22Rv1 (cell line): Measurements from ENCODE around the gene ALKBH5.

Experiments
- CTCF ChIP-seq: fragments of 450-650 bp; IDR thresholded peaks from 2 replicates; pipeline ENCODE4 v1.5.1; 2017; ENCODE audit warnings: mild to moderate bottlenecking
- ZFX ChIP-seq: fragments of 450-650 bp; IDR thresholded peaks from 2 replicates; pipeline ENCODE4 v1.6.1; 2017; ENCODE audit warnings: antibody characterized with exemption, borderline replicate concordance

- TF ChIP-seq CTCF (no peak), ZFX (no peak)
These were observed 62.6 kb downstream of the ALKBH5 start for GRCh38 chr17:18246109-18246725.
